ENCODE data around the gene SREK1. TPM values are rescaled to one million over a fixed set of nuclear protein-coding genes. Genes with fewer than 3 reads are reported as not detected.
A peak's percentile ranks its signal among the peaks of the same experiment; 100 is the strongest.

Gene SREK1
- total RNA-seq, 1 donor from 2014 or later, result 78.4 TPM

GRCh38 chr5:66138637-66139317 is 5.3 kb upstream of the SREK1 start:
- no peak for DNase-seq
- Mint-ChIP-seq H3K36me3 (ENCODE audit: unreplicated experiment) (no peaks in the 10 kb centered on the region), H3K4me3 (ENCODE audit: unreplicated experiment) (no peak overlapping the region), H3K9me3 (ENCODE audit: unreplicated experiment) (no peaks in the 10 kb centered on the region), H3K27ac (ENCODE audit: unreplicated experiment) (no peak overlapping the region), H3K4me1 (ENCODE audit: low read depth, unreplicated experiment) (no peaks in the 10 kb centered on the region), H3K27me3 (ENCODE audit: unreplicated experiment) (peaks cover 1% of the 10 kb centered on the region)
- TF ChIP-seq CTCF (IDR thresholded peaks at IDR 0.05; ENCODE audit: partially characterized antibody, unreplicated experiment), result no peak

- H3K4me3 Mint-ChIP-seq (ENCODE audit: unreplicated experiment), result no peak overlapping the region
- H3K27ac Mint-ChIP-seq (ENCODE audit: unreplicated experiment), result no peak overlapping the region
- no peak for DNase-seq
- H3K4me1 Mint-ChIP-seq (ENCODE audit: low read depth, unreplicated experiment), result no peaks in the 10 kb centered on the region
- no peak for TF ChIP-seq CTCF (IDR thresholded peaks at IDR 0.05; ENCODE audit: partially characterized antibody, unreplicated experiment)
- H3K9me3 Mint-ChIP-seq (ENCODE audit: unreplicated experiment), result peaks cover 3% of the 10 kb centered on the region
- H3K27me3 Mint-ChIP-seq (ENCODE audit: unreplicated experiment), result peaks cover 3% of the 10 kb centered on the region
- no peaks in the 10 kb centered on the region for H3K36me3 Mint-ChIP-seq (ENCODE audit: unreplicated experiment)
Measured at GRCh38 chr5:66139318-66139712, 4.8 kb upstream of the SREK1 start.

GRCh38 chr5:66142417-66142816 is 1.7 kb upstream of the SREK1 start:
- no peak for TF ChIP-seq CTCF (IDR thresholded peaks at IDR 0.05; ENCODE audit: partially characterized antibody, unreplicated experiment)
- Mint-ChIP-seq H3K4me3 (ENCODE audit: unreplicated experiment) (no peak overlapping the region), H3K27ac (ENCODE audit: unreplicated experiment) (no peak overlapping the region), H3K9me3 (ENCODE audit: unreplicated experiment) (peaks cover 5% of the 10 kb centered on the region), H3K4me1 (ENCODE audit: low read depth, unreplicated experiment) (peaks cover 12% of the 10 kb centered on the region), H3K27me3 (ENCODE audit: unreplicated experiment) (peaks cover 3% of the 10 kb centered on the region), H3K36me3 (ENCODE audit: unreplicated experiment) (no peaks in the 10 kb centered on the region)
- DNase-seq, result no peak

- H3K4me3 Mint-ChIP-seq (ENCODE audit: unreplicated experiment), result peak overlapping the region; percentile 95
- TF ChIP-seq CTCF (IDR thresholded peaks at IDR 0.05; ENCODE audit: partially characterized antibody, unreplicated experiment), result no peak
- H3K27me3 Mint-ChIP-seq (ENCODE audit: unreplicated experiment), result peaks cover 3% of the 10 kb centered on the region
- no peak for DNase-seq
- H3K36me3 Mint-ChIP-seq (ENCODE audit: unreplicated experiment), result no peaks in the 10 kb centered on the region
- H3K27ac Mint-ChIP-seq (ENCODE audit: unreplicated experiment), result peak overlapping the region; percentile 99
- peaks cover 5% of the 10 kb centered on the region for H3K9me3 Mint-ChIP-seq (ENCODE audit: unreplicated experiment)
- peaks cover 16% of the 10 kb centered on the region for H3K4me1 Mint-ChIP-seq (ENCODE audit: low read depth, unreplicated experiment)
Measured at GRCh38 chr5:66143473-66144073, 527 bp upstream of the SREK1 start.

GRCh38 chr5:66144834-66145390 is 812 bp downstream of the SREK1 start:
- Mint-ChIP-seq H3K9me3 (ENCODE audit: unreplicated experiment) (peaks cover 5% of the 10 kb centered on the region), H3K36me3 (ENCODE audit: unreplicated experiment) (no peaks in the 10 kb centered on the region), H3K27me3 (ENCODE audit: unreplicated experiment) (peaks cover 3% of the 10 kb centered on the region), H3K27ac (ENCODE audit: unreplicated experiment) (peak overlapping the region; percentile 99), H3K4me1 (ENCODE audit: low read depth, unreplicated experiment) (peaks cover 20% of the 10 kb centered on the region), H3K4me3 (ENCODE audit: unreplicated experiment) (peak overlapping the region; percentile 95)
- TF ChIP-seq CTCF (IDR thresholded peaks at IDR 0.05; ENCODE audit: partially characterized antibody, unreplicated experiment), result no peak
- DNase-seq, result no peak
